HepG2 (cell line): ENCODE results near the gene GPR65. TPM values are rescaled to one million over a fixed set of nuclear protein-coding genes. Genes with fewer than 3 reads are reported as not detected.

Experiments used
- ATAC-seq: fragments of 200-7000 bp; cut with Tn5 transposase; 3 replicates; pipeline ENCODE4 v1.9.1; 2020; ENCODE audit warnings: mild to moderate bottlenecking, moderate library complexity
- BruUV-seq: library from RNA; stranded (reverse); fragments of 400-500 nt; replicated peaks from 2 replicates; lab custom pipeline; 2021; lab: Mats Ljungman, UMichigan
- CTCF ChIA-PET: fragments of 300-600 bp; formaldehyde crosslinking; extraction: SDS; loops from one replicate; lab custom pipeline; 2021; ENCODE audit warnings: low total read pairs, inconsistent platforms, low intra/inter-chr PET ratio; lab: Yijun Ruan, JAX
- POLR2A ChIA-PET: fragments of 350-600 bp; sonication (Branson Sonifier 250); formaldehyde crosslinking; loops from one replicate; lab custom pipeline; 2020; ENCODE audit warnings: antibody characterized with exemption, inconsistent platforms; lab: Yijun Ruan, JAX
- DNase-seq: peaks from one replicate; pipeline ENCODE4 v3.0.0-alpha.2; 2015; ENCODE audit warnings: low spot score
- FAIRE-seq: peaks from 3 replicates; lab custom pipeline; 2011; peaks lifted over from hg19 to GRCh38; lab: Jason Lieb, UNC
- H2AFZ ChIP-seq: one replicate; pipeline ENCODE4 v1.6.1; 2011; ENCODE audit warnings: low read length, inconsistent platforms
- H3K27ac ChIP-seq: fragments of 300-600 bp; 3 replicates; pipeline ENCODE4 v1.8.0; 2011; ENCODE audit warnings: mixed run types, mild to moderate bottlenecking, mixed read lengths, low read length, inconsistent platforms; ENCODE audit not compliant: insufficient read depth; ENCODE audit errors: extremely low read length
- H3K27me3 ChIP-seq, 2 experiments: fragments of 200-600 bp in 1 of 2; 2 replicates in 1 of 2; 3 replicates in 1 of 2; pipeline versions ENCODE4 v1.6.0 to v1.8.0; 2011; ENCODE audit warnings: low read length in 2 of 2, mild to moderate bottlenecking in 2 of 2, moderate library complexity in 2 of 2, inconsistent platforms in 1 of 2; ENCODE audit not compliant: insufficient read depth in 2 of 2, control insufficient read depth in 1 of 2
- H3K36me3 ChIP-seq, 2 experiments: fragments of 200-600 bp in 1 of 2; replicated peaks in 1 of 2; 2 replicates in 1 of 2; 3 replicates in 1 of 2; pipeline versions ENCODE4 v1.5.1 to v1.8.0; 2011; ENCODE audit warnings: low read length in 2 of 2, inconsistent platforms in 1 of 2; ENCODE audit not compliant: insufficient read depth in 2 of 2, control insufficient read depth in 1 of 2
- H3K4me1 ChIP-seq: 2 replicates; pipeline ENCODE4 v1.5.1; 2012; ENCODE audit warnings: low read length, inconsistent platforms; ENCODE audit not compliant: insufficient read depth
- H3K4me2 ChIP-seq: 2 replicates; pipeline ENCODE4 v1.6.0; 2011; ENCODE audit warnings: low read depth, low read length, inconsistent platforms
- H3K4me3 ChIP-seq, 3 experiments: fragments of 200-600 bp in 1 of 3; sonication (generic), shearing (Covaris generic) in 1 of 3; replicated peaks in 1 of 3; 2 replicates each; pipeline ENCODE4 v1.5.1; 2011 to 2016; ENCODE audit warnings: low read length in 3 of 3, inconsistent platforms in 2 of 3, low read depth in 2 of 3, mild to moderate bottlenecking in 2 of 3, control low read depth in 1 of 3, mixed read lengths in 1 of 3; ENCODE audit not compliant: insufficient read depth in 1 of 3
- H3K79me2 ChIP-seq: one replicate; pipeline ENCODE4 v1.6.1; 2011; ENCODE audit warnings: low read length, inconsistent platforms; ENCODE audit not compliant: insufficient read depth
- H3K9ac ChIP-seq: 2 replicates; pipeline ENCODE4 v1.6.0; 2011; ENCODE audit warnings: mild to moderate bottlenecking, low read depth, low read length, inconsistent platforms; ENCODE audit not compliant: insufficient read depth
- H3K9me3 ChIP-seq: 2 replicates; pipeline ENCODE4 v1.5.1; 2012; ENCODE audit warnings: mild to moderate bottlenecking, low read length
- H4K20me1 ChIP-seq: 2 replicates; pipeline ENCODE4 v1.6.0; 2011; ENCODE audit warnings: inconsistent platforms, mild to moderate bottlenecking, low read length, moderate library complexity; ENCODE audit not compliant: insufficient read depth
- ATRX ChIP-seq: sonication (generic); formaldehyde crosslinking; IDR thresholded peaks from 2 replicates; pipeline ENCODE4 v1.4.0; 2020; ENCODE audit warnings: missing genetic modification reagents, borderline replicate concordance
- BCL6 ChIP-seq: IDR thresholded peaks from 2 replicates; pipeline ENCODE4 v1.6.1; 2016; ENCODE audit warnings: missing genetic modification reagents, missing compliant biosample characterization
- EP300 ChIP-seq, 3 experiments: sonication (generic) in 1 of 3; formaldehyde crosslinking in 1 of 3; IDR thresholded peaks; 2 replicates each; pipeline versions ENCODE4 v1.5.1 to v1.6.1; 2011 to 2020; ENCODE audit warnings: low read depth in 2 of 3, low read length in 2 of 3, borderline replicate concordance in 1 of 3, improper control_type of control experiment in 1 of 3, mild to moderate bottlenecking in 1 of 3, missing genetic modification reagents in 1 of 3, moderate library complexity in 1 of 3
- HHEX ChIP-seq: IDR thresholded peaks from 2 replicates; pipeline ENCODE4 v1.6.1; 2016; ENCODE audit warnings: control low read depth
- HMG20A ChIP-seq: IDR thresholded peaks from 2 replicates; pipeline ENCODE4 v1.6.1; 2016; ENCODE audit warnings: borderline replicate concordance
- JDP2 ChIP-seq: sonication (generic); formaldehyde crosslinking; IDR thresholded peaks from 2 replicates; pipeline ENCODE4 v1.8.1; 2022; ENCODE audit warnings: missing genetic modification reagents, borderline replicate concordance
- KDM3A ChIP-seq: IDR thresholded peaks from 2 replicates; pipeline ENCODE4 v1.6.1; 2018; ENCODE audit warnings: low read depth, missing compliant biosample characterization
- NFIB ChIP-seq: sonication (generic); formaldehyde crosslinking; IDR thresholded peaks from 2 replicates; pipeline ENCODE4 v1.9.0; 2021; ENCODE audit warnings: missing genetic modification reagents, mild to moderate bottlenecking, borderline replicate concordance
- ZBTB1 ChIP-seq: sonication (generic); formaldehyde crosslinking; IDR thresholded peaks from 2 replicates; pipeline ENCODE4 v1.4.0; 2020; ENCODE audit warnings: missing genetic modification reagents, borderline replicate concordance
- ZBTB7B ChIP-seq: sonication (generic); formaldehyde crosslinking; IDR thresholded peaks from 2 replicates; pipeline ENCODE4 v1.4.0; 2020; ENCODE audit warnings: missing genetic modification reagents
- ZKSCAN1 ChIP-seq: fragments of 150-350 bp; IDR thresholded peaks from 2 replicates; pipeline ENCODE4 v1.6.1; 2014; ENCODE audit warnings: low read length
- ZMAT3 ChIP-seq: sonication (generic); formaldehyde crosslinking; conservative IDR thresholded peaks from 2 replicates; pipeline ENCODE4 v1.7.0; 2021; ENCODE audit warnings: missing genetic modification reagents
- ZNF256 ChIP-seq: sonication (generic); formaldehyde crosslinking; conservative IDR thresholded peaks from 2 replicates; pipeline ENCODE4 v1.4.0; 2020; ENCODE audit warnings: missing genetic modification reagents
- ZNF605 ChIP-seq: sonication (generic); formaldehyde crosslinking; IDR thresholded peaks from 2 replicates; pipeline ENCODE4 v1.8.0; 2022; ENCODE audit warnings: mild to moderate bottlenecking, missing genetic modification reagents
- WGBS: methylation state at CpG from one replicate; pipeline ENCODE4 v1.1.6; 2017; ENCODE audit warnings: low lambda C conversion rate; 5-methylcytosine and 5-hydroxymethylcytosine counted together
- in situ Hi-C: cut with HindIII; loops from 2 replicates; pipeline ENCODE4 v1.10.0; 2017; ENCODE audit warnings: low pct_unique_long_range_greater_than_20kb; ENCODE audit not compliant: extremely low pct_ligation_motif_present
- intact Hi-C: fragments of 100-400 bp; cut with micrococcal nuclease; formaldehyde crosslinking; loops from one replicate; pipeline ENCODE4 v1.10.0; 2022; ENCODE audit not compliant: unreplicated experiment
- polyA plus RNA-seq, 8 experiments: library from polyadenylated mRNA; depleted of rRNA in 3 of 8; stranded (reverse) in 7 of 8; unstranded in 1 of 8; fragments of >200 nt; fragmentation: Illumina TruSeq in 4 of 8; extraction: Trizol in 4 of 8; gene quantifications; 2 replicates each; pipeline versions ENCODE4 v1.2.1 to v1.2.3, GENCODE V29; 2011 to 2016; ENCODE audit warnings: low read depth in 4 of 8, missing spikeins in 1 of 8, mixed read lengths in 1 of 8; ENCODE audit not compliant: insufficient read depth in 1 of 8
- total RNA-seq, 5 experiments: library from RNA; depleted of rRNA; stranded (reverse); fragments of >200 nt; fragmentation: Illumina TruSeq; extraction: Trizol; gene quantifications; 2 replicates each; pipeline ENCODE4 v1.2.3, GENCODE V29; 2016; ENCODE audit warnings: low read depth in 1 of 5
- TF ChIP-seq, protein P1 (sequence below): sonication (generic); formaldehyde crosslinking; IDR thresholded peaks from 2 replicates; pipeline ENCODE4 v1.8.0; 2023; ENCODE audit warnings: mild to moderate bottlenecking, missing genetic modification reagents
- TF ChIP-seq, protein P2 (sequence below): sonication (generic); formaldehyde crosslinking; IDR thresholded peaks from 2 replicates; pipeline ENCODE4 v1.4.0; 2020; ENCODE audit warnings: mild to moderate bottlenecking, missing genetic modification reagents

Gene GPR65
- total and polyA plus RNA-seq, 2 of the 13 experiments (the other 11 are each of a cell fraction or from before 2014, with no cell fraction given) = not detected

DNA sequence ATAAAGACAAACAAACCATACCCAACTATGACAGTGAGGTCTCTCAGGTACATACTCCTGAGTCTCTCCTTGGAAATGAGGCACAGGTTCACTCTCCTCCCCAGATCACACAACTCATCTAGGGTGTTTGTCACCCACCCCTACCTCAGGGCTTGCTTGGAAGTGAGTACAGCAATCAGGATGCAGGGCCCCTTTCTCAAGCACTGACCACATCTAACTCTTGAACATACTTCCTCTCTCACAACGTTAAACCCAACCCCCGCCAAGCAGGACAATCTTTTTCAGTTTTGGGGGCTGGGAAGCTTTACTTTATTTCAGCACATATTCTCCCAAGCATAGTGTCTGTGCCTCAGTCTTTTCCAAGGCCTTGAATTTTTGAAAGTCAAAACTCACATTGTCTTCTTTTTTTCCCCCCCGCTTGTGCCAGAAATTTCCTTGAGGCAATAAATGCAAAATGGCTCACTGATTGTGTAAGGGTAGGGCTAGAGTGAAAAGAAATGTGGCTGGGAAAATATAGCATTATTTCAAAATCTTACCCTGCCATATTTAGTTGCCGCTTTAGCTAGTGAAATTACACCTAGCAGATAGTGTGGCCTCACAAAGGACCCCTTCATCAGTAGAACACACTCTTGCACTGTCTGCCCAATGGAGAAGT, 2.4 kb upstream of the GPR65 start:
- CTCF ChIA-PET = no interaction called here
- Histone ChIP-seq H3K4me2 (no peak overlapping the region), H3K9ac (no peak overlapping the region)
- intact Hi-C loops = no loop called here
- no peak for DNase-seq
- 72% methylated on average over 4 of the region's 4 CpGs for WGBS
- TF ChIP-seq JDP2 (CRISPR knock-in tag) = no peak
- TF ChIP-seq ZBTB7B = no peak
- no peak for TF ChIP-seq ZNF256 (CRISPR knock-in tag)
- no peak for TF ChIP-seq ZMAT3 (CRISPR knock-in tag)
- no peak for TF ChIP-seq ZKSCAN1
- no peak for TF ChIP-seq ATRX (CRISPR knock-in tag)
- TF ChIP-seq, protein P1, sequence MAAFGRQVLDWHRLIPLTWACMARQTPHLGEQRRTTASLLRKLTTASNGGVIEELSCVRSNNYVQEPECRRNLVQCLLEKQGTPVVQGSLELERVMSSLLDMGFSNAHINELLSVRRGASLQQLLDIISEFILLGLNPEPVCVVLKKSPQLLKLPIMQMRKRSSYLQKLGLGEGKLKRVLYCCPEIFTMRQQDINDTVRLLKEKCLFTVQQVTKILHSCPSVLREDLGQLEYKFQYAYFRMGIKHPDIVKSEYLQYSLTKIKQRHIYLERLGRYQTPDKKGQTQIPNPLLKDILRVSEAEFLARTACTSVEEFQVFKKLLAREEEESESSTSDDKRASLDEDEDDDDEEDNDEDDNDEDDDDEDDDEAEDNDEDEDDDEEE (CRISPR knock-in tag) = no peak
- TF ChIP-seq, all 625 proteins: peak for 0
- ATAC-seq (no peak), FAIRE-seq (no peak)
- H2AFZ ChIP-seq = no peak overlapping the region
- H4K20me1 ChIP-seq = no peaks in the 10 kb centered on the region
- H3K27me3 ChIP-seq = no peaks in the 10 kb centered on the region; a peak in 1 of 5 replicates
- no peak overlapping the region for H3K4me3 ChIP-seq
- in situ Hi-C loops = loop anchor here (25.0 kb wide), 1 partner anchor 385 kb away; the partner anchor contains the start of gene SPATA7
- H3K36me3 ChIP-seq = no peaks in the 10 kb centered on the region
- peaks cover 6% of the 10 kb centered on the region; the same call in 1 of the 2 replicates for H3K4me1 ChIP-seq
- POLR2A ChIA-PET = no interaction called here
- H3K79me2 ChIP-seq = no peaks in the 10 kb centered on the region
- no peaks in the 10 kb centered on the region for H3K9me3 ChIP-seq
- no TSS peak for BruUV-seq
- H3K27ac ChIP-seq = no peak overlapping the region

DNA sequence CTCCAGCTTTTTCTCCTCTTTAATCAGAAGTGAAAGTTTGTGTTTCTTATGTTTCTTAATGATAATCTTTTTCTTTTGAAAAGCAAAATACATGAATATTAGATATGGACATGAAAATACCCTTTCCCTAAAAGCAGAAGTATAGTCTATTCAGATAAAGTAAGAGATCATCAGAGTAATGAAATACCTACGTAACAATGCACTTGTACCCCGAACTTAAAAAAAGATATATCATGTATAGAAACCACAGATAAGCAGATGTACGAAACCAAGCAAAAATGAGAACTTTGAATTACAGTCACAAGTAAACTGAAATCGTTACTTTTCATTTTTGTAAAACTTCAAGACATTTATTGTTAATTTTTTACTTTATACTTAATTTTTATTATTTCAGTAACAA, 1.5 kb upstream of the GPR65 start:
- intact Hi-C loops = no loop called here
- FAIRE-seq (no peak), DNase-seq (no peak), ATAC-seq (no peak)
- no peaks in the 10 kb centered on the region for H3K9me3 ChIP-seq
- POLR2A ChIA-PET = no interaction called here
- H2AFZ ChIP-seq = no peak overlapping the region
- H3K4me1 ChIP-seq = peaks cover 4% of the 10 kb centered on the region; the same call in 1 of the 2 replicates
- H4K20me1 ChIP-seq = no peaks in the 10 kb centered on the region
- no peak overlapping the region for H3K4me3 ChIP-seq
- H3K79me2 ChIP-seq = no peaks in the 10 kb centered on the region
- CTCF ChIA-PET = no interaction called here
- no TSS peak for BruUV-seq
- no peaks in the 10 kb centered on the region; a peak in 1 of 5 replicates for H3K27me3 ChIP-seq
- H3K9ac ChIP-seq = no peak overlapping the region
- 34% methylated on average over 4 of the region's 4 CpGs for WGBS
- H3K4me2 ChIP-seq = no peak overlapping the region
- no peak overlapping the region for H3K27ac ChIP-seq
- in situ Hi-C loops = loop anchor here (25.0 kb wide), 1 partner anchor 384 kb away; the partner anchor contains the start of gene SPATA7
- H3K36me3 ChIP-seq = no peaks in the 10 kb centered on the region
- TF ChIP-seq ZNF605 = no peak
- TF ChIP-seq EP300 (IDR thresholded peaks at IDR 0.05; ENCODE audit: low read depth in 2 of 2, low read length in 2 of 2) = no peak
- TF ChIP-seq EP300 (CRISPR knock-in tag; IDR thresholded peaks at IDR 0.05; ENCODE audit: borderline replicate concordance) = no peak
- no peak for TF ChIP-seq KDM3A (CRISPR knock-in tag)
- TF ChIP-seq NFIB (CRISPR knock-in tag) = no peak
- no peak for TF ChIP-seq HMG20A (CRISPR knock-in tag)
- no peak for TF ChIP-seq BCL6 (CRISPR knock-in tag)
- TF ChIP-seq, protein P2, sequence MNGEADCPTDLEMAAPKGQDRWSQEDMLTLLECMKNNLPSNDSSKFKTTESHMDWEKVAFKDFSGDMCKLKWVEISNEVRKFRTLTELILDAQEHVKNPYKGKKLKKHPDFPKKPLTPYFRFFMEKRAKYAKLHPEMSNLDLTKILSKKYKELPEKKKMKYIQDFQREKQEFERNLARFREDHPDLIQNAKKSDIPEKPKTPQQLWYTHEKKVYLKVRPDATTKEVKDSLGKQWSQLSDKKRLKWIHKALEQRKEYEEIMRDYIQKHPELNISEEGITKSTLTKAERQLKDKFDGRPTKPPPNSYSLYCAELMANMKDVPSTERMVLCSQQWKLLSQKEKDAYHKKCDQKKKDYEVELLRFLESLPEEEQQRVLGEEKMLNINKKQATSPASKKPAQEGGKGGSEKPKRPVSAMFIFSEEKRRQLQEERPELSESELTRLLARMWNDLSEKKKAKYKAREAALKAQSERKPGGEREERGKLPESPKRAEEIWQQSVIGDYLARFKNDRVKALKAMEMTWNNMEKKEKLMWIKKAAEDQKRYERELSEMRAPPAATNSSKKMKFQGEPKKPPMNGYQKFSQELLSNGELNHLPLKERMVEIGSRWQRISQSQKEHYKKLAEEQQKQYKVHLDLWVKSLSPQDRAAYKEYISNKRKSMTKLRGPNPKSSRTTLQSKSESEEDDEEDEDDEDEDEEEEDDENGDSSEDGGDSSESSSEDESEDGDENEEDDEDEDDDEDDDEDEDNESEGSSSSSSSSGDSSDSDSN (CRISPR knock-in tag) = no peak
- no peak for TF ChIP-seq HHEX (CRISPR knock-in tag)
- no peak for TF ChIP-seq ZBTB1
